Measurements from ENCODE around the gene LMNTD2. TPM values are rescaled to one million over a fixed set of nuclear protein-coding genes. Genes with fewer than 3 reads are reported as not detected.
"Not testable (repeated sequence)": the region's sequence is repeated elsewhere in the genome, so short reads cannot be mapped to it uniquely, and the experiment has no call there.

Gene LMNTD2
- total RNA-seq, 1 experiment from 2014 or later = 1.1 TPM

- peak; percentile 54 for DNase-seq (ENCODE audit: low read depth)
These were observed 27.4 kb upstream of the LMNTD2 start for GRCh38 chr11:587978-588380.

- DNase-seq (ENCODE audit: low read depth) = no peak
These were observed 27.0 kb upstream of the LMNTD2 start for GRCh38 chr11:587546-587945.

DNA sequence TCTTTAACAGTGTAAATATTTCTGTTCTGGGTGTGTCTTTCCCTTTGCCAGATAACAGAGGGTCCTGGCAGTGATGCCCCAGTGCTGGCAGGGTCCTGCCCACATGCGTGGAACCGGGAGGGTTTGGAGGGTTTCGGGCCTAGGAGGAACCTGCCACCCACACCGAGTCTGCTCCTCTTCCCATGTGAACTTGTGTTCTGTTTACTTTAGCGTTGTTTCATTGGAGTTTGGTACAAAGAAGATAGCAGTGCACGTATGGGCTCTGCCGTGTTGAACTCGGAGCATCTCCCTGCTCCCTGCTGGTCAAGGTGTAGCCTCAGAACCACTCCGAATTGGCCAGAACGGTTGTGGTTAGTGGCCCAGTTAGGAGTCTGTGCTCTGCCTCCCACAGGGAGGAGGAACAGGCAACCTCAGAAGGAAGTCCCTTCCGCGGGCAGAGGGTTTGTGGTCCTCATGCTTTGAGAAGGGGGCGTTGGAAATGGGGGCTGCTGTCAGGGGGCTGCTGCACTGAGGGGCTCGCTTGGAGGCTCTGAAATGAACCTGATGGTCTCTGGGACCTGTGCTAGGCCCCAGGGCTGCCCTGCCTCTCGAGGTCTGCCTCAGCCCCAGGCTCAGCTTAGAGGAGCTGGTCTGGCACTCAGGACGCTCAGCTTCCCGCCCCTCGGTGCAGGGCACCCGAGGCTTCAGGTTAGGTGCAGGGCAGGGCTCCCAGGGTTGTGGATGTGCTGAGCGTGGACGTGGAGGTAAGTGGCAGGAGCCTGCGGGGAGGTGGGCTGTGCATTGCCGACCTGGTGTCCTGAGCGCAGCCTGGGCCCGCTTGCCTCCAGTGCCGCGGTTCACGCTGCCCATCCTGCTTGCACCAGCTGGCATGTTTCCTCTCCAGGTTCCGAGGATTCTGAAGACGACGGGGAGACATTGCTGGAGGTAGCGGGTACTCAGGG lies 26.1 kb upstream of the LMNTD2 start:
- DNase-seq (ENCODE audit: low read depth) = no peak

- no peak for DNase-seq (ENCODE audit: low read depth)
These were observed 23.7 kb upstream of the LMNTD2 start for GRCh38 chr11:584287-584686.

- DNase-seq (ENCODE audit: low read depth) = no peak
These were observed 21.2 kb upstream of the LMNTD2 start for GRCh38 chr11:581752-582151.

DNA sequence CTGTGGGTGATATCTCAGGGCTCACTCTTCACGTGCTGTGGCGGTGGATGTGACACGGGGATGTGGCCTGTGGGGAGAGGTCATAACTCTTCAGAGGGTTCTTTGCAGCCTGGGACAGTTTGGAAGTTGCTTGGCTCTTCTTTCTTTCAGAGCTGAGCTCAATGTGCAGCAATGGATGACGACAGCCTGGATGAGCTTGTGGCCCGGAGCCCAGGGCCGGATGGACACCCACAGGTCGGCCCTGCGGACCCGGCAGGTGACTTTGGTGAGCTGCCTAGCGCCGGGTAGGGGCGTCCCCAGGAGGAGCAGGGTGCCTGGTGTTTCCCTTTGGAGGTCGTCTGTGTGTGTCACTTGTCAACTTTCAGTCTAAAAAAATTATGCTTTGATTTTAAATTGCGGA lies 20.8 kb upstream of the LMNTD2 start:
- DNase-seq (ENCODE audit: low read depth) = no peak

GRCh38 chr11:579830-580601 lies 19.5 kb upstream of the LMNTD2 start:
- no peak for DNase-seq (ENCODE audit: low read depth)

- no peak for DNase-seq (ENCODE audit: low read depth)
These were observed 17.9 kb upstream of the LMNTD2 start for GRCh38 chr11:578276-579035.

- no peak for DNase-seq (ENCODE audit: low read depth)
These were observed 17.0 kb upstream of the LMNTD2 start for GRCh38 chr11:577611-577894.

DNA sequence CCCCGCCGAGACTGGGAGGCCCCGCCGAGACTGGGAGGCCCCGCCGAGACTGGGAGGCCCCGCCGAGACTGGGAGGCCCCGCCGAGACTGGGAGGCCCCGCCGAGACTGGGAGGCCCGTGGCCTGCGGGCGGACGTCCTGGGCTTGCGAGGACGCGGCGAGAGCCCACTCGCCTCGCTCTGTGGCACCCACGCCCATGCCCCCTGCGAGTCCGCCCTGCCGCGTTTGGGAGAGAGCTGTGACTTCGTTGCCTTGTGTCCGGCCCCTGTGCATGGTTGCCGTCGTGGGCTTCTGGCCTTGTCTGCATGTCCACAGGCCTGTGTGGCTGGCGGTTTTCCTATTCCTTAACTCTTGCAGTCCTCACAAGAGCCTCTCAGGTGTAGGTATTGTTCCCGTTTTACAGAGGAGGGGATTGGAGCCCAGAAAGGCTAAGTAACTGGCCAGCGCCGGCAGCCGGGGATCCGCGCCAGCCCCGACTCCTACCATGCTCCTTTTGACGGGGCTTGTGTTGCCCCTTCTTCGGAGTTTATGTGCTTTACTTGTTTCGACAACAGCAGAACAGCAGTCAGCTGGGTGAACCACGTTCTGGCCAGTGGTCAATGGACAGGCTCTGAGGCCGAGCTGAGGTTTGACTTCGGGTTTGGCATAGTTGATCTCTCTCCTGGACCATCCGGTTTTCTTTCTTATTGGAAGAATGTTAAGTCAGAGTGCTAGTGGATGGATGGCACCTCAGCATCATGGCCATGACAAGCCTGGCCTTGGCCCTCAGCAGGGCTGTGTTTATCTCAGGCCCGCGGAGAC lies 16.5 kb upstream of the LMNTD2 start:
- no peak for DNase-seq (ENCODE audit: low read depth)

- DNase-seq (ENCODE audit: low read depth) = peak; percentile 89
These were observed 15.6 kb upstream of the LMNTD2 start, which contains the start of gene PHRF1 for GRCh38 chr11:575996-576768. PHRF1 (plus strand) TSS chr11:576470; CDS start chr11:581513, 5,043 bp downstream.

DNA sequence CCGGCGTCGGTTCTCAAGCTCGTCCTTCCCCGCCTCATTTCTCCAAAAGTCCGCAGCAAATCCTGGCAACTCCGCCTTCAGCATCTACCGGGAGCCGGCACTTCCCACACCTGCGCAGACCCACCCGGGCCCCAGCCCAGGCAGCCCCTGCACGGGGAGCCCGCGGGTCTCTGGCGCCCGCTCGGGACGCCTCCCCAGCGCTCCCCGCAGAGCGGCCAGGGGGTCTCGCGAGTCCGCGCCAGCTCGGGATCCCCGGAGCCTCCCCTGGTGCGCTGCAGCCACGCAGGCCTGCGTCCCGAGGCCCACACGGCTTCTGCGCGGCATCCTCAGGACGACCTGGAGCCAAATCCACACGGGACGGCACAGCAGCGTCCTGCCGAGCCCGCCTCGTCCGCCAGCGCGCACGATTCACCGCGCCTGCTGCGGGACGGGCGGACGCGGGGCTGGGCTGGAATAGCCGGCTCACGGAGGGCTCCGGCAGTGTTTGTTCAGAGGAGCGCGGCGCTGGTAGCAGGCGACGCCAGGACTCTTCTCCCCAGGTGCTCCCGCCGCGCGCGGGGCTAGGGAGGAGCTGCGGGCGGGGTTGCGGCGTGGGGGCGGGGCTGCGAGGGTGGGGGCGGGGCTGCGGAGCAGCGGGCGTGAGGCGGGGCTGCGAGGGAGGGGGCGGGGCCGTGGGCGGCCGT lies 14.9 kb upstream of the LMNTD2 start:
- DNase-seq (ENCODE audit: low read depth) = peak; percentile 66

GRCh38 chr11:574632-575312 lies 14.2 kb upstream of the LMNTD2 start:
- no peak for DNase-seq (ENCODE audit: low read depth)

DNA sequence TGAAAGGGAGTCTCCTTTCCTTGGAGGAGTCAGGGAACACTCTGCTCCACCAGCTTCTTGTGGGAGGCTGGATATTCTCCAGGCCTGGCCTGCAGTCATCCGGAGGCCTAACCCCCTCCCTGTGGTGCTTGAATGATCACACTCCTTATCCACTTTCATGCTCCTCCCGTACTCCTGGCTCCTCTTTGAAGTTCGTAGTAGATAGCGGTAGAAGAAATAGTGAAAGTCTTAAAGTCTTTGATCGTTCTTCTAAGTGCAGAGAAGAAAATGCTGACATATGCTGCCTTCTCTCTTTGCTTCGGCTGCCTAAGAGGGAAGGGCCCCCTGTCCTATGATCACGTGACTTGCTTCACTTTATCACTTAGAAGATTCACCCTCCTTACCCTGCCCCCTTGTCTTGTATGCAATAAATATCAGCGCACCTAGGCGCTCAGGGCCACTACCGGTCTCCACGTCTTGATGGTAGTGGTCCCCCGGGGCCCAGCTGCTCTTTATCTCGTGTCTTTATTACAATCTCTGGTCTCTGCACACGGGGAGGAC lies 13.6 kb upstream of the LMNTD2 start:
- not testable (repeated sequence) for DNase-seq (ENCODE audit: low read depth)

DNA sequence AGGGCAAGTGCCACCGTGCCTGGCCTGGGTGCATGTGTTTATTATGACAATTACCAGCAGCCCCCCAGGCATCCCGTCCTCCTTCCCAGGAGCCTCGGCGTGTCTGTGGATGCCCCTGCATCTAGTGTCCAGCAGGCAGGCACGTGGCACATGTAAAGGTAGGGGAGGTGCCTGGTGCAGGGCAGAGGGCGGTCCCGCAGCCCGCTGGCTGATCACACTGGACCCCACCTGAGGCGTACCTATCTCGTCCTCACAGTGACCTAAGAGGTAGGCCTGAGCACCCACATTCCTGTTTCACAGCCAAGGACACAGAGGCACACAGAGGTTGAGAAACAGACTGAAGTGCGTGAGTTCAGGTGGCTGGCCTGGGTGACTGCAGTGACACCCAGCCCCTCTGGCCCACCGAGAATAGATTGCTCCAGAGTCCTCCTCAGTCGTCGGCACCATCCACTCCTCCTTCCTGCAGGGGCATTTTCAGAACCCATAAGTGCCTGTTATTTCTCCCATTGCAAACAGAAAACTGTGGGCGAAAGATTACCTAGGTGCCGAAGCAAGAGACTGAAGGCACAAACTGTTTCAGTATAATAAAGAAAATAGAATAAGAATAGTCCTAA lies 12.7 kb upstream of the LMNTD2 start:
- DNase-seq (ENCODE audit: low read depth) = no peak

- DNase-seq (ENCODE audit: low read depth) = no peak
These were observed 11.3 kb upstream of the LMNTD2 start for GRCh38 chr11:571802-572185.

- no peak for DNase-seq (ENCODE audit: low read depth)
These were observed 8.8 kb upstream of the LMNTD2 start for GRCh38 chr11:569158-569885.

All from M059J (cell line).